Measurements from ENCODE around the gene SYCE3.

GRCh38 chr22:50523806-50524675 is 38.7 kb downstream of the SYCE3 start:
- TF ChIP-seq CTCF (IDR thresholded peaks at IDR 0.05): no peak
- no peak for TF ChIP-seq EP300 (IDR thresholded peaks at IDR 0.05)
